Left hindlimb (tissue), 1 donor: ENCODE measurements around the gene SCN7A.
A peak's percentile ranks its signal among the peaks of the same experiment; 100 is the strongest.
"Not testable (repeated sequence)": the region's sequence is repeated elsewhere in the genome, so short reads cannot be mapped to it uniquely, and the experiment has no call there.

Experiments
- DNase-seq: peaks from one replicate; pipeline ENCODE4 v3.0.0-alpha.2; 2018

The SCN7A gene

DNA sequence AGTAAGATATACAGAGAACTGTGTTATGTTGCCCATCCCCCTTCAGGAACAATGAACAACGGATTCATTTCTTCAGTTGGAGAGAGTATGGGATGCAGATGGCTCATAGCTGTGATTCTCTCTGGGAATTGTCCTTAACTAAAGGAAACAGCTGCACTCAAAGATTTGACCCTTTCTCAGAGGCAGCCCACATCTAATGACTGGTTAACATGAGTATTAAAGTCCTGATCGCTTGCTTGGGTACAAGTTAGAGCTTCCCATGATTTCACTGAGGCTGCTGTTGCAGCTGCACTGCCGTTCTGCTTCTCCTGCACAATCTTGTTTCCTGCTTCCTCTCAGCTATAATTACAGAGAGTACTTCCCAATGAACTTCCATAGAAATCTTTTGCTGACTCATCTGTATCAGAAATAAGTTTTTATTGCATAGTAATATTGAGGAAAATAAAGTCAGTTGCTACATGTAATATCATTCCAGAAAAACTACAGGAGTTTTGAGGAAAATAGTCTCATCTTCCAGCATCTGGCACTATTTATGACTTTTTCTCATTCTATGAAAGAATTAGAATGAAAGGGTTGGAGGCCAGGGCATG, 105.5 kb downstream of the SCN7A start:
- DNase-seq, result peak; percentile 38

- DNase-seq, result no peak
Observed at GRCh38 chr2:166385313-166385712, 108.7 kb downstream of the SCN7A start.

DNA sequence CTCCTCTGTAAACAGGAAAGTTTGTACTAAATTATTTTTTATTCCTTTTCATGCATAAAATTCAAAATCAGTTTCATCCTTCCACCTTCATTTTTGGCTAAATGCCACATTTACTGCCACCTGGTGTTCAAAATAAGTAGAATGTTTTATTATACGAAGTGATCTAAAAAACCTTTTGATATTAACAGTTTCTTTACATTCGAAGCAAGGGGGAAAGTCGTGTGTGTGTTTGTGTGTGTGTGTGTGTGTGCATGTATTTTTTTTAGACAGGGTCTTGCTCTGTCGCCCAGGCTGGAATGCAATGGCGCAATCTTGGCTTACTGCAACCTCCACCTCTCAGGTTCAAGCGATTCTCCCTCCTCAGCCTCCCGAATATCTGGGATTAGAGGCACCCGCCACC, 109.3 kb downstream of the SCN7A start:
- no peak for DNase-seq

- no peak for DNase-seq
Observed at GRCh38 chr2:166382448-166382847, 111.6 kb downstream of the SCN7A start.

GRCh38 chr2:166380615-166381014, 113.4 kb downstream of the SCN7A start:
- DNase-seq, result no peak

DNA sequence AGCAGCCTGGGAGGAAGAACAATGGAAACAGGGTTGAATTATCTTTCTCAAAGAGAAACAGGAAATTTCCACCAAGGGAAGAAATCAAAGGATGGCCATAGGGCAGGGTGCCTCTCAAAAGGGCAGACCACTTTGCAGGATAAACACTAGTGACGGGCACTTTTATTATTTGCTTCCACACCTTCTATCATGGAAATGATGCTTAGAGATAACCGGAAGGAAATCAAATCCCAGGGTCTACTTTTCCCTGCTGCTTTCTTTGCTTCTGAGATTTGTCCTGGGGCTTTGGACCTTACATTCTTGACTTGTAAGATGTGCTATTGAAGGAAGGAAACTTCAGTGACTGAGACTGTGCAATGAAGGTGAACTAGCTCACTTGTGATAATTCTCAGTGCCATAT, 117.2 kb downstream of the SCN7A start:
- DNase-seq, result no peak

- DNase-seq, result no peak
Observed at GRCh38 chr2:166376488-166376828, 117.6 kb downstream of the SCN7A start.

DNA sequence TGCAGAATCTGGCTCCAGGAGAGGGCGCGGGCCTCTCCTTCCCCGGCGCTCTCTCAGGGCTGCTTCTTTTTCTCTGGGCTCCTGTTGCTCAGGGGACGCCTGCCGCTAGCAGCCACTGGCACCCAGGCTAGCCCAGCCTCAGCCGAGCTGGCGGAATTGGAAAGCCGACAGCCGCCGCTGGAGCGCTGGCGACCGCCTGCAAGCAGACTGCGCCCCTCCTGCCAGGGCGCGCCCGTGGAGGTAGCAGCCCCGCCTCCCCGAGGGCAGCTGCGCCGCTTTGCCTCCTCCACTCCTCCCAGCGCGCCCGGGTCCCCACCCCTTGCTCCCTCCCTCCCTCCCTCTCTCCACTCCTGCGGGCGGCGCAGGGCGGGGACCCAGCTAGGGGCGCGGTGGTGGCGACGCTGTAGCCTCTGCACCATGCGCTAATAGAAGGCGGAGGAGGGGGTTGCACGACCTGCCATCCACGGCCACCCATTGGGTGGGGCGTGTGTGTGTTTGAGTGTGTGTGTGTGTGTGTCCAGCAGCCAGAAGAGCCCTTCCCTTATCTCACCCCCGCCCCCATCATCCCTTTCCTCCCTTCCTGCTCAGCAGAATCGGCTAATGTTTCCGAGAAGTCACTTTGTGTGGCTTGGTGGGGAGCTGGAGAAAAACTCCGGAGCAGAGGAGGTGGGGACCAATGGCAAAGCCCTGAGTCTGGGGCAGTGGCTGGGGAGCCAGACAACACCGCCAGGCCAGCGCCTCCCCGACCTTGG, 118.1 kb downstream of the SCN7A start, which contains the start of gene SCN9A:
TSS of gene SCN9A (minus strand) at position 209 of the 752 bp plus-strand sequence. CDS start 64,188 bp downstream, outside the sequence.
- peak; percentile 88 for DNase-seq

DNA sequence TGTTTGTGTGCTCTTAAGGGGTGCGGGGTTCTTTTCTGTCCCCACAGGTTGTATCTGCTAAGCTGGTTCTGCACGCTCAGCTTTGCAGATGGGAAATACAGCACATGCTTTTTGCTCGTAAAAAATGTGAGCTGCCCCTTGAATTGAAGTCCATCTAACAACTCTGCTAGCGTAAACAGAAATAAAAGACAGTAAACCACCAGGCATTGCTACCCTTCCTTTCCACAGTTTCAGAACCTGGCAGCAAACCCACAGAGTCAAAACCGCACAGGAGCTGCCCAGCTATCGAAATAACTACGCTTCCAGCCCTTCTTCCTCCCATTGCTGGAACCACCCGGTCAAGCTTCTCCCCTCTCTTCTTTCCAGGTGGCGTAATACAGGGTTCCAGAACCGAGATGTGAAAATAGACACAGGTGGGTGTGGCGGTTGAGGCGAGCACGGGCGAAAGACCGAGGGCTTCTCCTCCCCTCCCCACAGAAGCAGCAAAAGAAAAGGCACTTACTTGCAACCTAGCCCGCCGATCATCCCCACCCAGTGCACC, 118.8 kb downstream of the SCN7A start:
- DNase-seq, result peak; percentile 49

- no peak for DNase-seq
Observed at GRCh38 chr2:166373951-166374350, 120.1 kb downstream of the SCN7A start.

GRCh38 chr2:166373539-166373938, 120.5 kb downstream of the SCN7A start:
- no peak for DNase-seq

GRCh38 chr2:166373105-166373504, 120.9 kb downstream of the SCN7A start:
- DNase-seq, result no peak

DNA sequence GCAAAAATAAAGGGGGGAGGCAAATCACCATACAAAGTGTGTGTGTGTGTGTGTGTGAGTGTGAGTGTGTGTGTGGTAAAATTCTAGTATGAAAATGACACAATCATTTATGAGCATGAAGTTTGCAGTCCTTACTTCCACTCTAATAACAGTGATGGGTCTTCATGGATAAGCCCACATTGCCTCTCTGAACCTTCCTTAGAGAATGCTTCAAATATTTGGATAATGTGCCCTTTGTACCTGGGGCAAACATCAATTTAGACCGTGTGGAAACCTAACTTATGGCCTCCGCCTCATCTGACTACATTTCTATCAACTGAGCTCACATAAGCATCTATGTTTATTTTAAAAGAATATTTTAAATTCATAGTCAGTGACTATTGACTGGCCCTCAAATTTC, 122.0 kb downstream of the SCN7A start:
- DNase-seq, result no peak

DNA sequence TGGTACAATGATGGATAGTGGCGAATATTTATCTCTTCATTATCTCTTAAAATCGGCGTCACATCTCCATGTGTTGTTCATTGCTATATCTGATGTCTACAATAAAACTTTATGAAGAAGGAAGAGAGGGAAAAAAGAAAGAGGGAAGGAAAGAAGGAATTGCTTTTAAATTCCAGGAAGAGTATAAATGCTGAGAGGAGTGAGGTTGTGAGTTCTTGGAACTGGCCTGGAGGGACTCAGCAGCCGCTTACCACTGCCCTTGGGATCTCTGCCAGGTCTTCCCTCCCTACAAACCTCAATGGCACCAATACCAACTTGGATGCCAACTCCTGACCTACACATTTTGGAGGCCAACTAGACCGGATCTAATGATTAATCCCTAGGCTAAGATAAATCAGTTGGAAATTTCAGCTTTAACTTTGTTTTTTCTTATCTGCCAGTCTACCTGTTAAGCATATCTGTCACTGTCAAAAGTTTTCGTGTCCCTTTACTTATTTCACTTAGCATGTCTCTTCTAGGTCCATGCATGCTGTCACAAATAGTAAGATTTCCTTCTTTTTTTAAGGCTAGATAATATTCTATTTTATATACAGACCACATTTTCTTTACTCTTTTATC, 128.1 kb downstream of the SCN7A start:
- no peak for DNase-seq

DNA sequence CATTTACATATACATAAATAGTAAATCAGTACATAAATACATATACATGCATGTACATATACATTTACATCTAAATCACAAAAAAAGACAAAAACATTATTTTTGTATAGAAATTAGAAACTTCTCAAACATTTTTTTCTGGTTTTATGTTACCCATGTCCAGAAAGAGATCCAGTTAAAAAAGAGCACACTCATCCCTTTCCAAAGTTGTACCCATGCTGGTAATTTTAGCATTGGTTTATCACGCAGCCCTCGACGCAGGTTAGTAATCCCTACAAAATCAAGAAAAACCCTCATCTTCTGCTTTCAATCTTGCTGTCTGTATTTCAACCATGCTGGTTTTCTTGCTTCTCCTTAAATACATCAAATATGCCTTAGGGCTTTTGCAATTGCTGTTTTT, 128.8 kb downstream of the SCN7A start:
- no peak for DNase-seq

DNA sequence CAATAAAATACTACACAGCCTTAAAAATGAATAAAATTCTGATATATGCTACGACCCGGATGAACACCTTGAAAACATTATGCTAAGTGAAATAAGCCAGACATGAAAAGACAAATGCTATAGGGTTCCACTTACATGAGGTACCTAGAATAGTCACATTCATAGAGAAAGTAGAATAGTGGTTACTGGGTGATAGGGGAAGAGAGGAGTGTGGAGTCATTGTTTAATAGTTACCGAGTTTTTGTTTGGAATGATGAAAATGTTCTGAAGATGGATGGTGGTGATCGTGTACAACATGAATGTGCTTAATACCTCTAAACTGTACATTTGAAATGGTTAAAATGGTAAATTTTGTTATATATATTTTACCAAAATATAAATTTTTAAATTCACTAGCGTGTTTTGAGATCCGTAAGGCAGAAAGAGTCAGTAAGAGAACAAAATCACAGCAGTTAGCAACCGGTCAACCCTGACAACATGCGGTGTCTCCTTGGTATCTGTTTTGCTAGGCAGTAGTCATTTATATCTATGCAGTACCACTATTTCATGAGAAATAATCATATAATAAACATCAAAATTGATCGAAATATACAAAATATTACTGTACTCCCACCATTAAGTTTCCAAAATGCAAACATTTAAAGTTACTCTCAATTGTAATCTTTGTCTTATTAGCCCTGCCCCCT, 129.4 kb downstream of the SCN7A start:
- DNase-seq, result no peak

GRCh38 chr2:166361351-166362153, 132.5 kb downstream of the SCN7A start:
- DNase-seq, result no peak

DNA sequence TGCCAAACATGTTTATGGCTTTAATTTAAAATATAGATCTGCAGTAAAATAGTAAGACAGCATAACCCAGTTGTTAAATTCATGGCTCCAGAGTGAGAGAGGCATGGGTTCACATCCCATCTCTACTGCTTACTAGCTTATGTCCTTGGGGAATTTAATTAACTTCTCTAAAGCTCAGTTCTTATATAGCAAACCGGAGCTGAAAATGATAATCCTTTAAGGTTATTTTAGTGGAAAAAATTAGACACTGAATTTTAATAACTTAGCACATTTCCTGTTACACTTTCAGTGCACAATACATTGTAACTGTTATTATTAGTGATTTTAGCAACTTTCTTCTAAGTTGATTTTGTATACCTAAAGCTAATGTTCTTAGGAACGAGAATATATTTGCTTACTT, 133.1 kb downstream of the SCN7A start:
- DNase-seq, result no peak

DNA sequence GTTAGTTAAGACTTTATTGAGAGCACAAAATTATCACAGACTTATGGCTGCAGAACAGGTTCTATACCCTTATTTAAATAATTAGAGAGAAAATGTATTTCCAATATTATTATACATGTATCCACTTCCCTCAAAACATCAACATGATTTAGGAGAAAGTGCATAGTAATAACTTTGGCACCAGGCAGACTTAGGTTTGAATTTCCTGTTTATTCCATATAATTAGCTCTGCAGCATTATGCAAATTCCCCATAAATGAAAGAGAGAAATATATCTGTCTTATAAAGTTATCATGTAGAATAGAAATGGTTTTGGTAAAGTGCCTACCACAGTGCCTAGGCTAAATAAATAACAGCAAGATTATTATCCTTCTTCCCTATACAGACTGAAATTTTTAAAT, 133.6 kb downstream of the SCN7A start:
- DNase-seq, result no peak

GRCh38 chr2:166357950-166358321, 136.1 kb downstream of the SCN7A start:
- not testable (repeated sequence) for DNase-seq

DNA sequence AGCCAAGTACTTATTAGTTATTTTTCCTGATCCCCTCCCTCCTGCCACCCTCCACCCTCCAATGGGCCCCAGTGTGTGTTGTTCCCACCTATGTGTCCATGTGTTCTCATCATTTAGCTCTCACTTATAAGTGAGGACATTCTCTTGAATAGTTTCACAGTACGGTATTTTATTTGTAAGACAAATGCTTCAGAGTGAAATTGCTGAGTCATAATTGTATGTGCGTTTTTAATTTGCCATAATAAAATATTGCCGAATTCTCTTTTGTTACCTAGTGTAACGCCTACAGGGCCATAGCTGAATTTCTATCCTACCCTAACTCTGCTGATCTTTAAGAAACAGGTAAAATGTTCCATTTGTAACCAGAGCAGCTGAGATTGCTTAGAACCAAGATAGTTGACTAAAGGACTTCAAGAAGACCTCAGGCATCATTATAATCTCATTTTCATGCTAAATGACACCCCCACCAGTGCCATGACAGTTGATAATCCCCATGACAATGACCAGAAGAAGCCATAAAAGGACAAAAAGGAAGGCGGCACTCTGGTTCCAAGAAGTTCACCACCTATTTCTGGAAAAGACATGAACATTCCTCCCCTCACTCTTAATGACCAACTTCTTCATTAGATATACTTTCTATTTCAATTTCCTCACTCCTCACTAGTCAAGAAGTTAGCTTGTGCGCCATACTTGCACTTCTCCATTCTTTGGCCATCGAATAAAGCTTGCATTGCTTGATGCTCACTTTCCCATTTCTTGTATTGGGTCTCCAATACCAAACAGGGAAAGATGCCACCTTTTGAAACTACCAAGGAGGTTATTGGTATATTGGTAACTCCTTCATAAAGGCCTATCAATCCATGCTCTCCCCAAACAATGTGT, 136.7 kb downstream of the SCN7A start:
- DNase-seq, result no peak
